Measurements from ENCODE around the gene ALKBH6.
A peak's percentile ranks its signal among the peaks of the same experiment; 100 is the strongest.

Gene ALKBH6

DNA sequence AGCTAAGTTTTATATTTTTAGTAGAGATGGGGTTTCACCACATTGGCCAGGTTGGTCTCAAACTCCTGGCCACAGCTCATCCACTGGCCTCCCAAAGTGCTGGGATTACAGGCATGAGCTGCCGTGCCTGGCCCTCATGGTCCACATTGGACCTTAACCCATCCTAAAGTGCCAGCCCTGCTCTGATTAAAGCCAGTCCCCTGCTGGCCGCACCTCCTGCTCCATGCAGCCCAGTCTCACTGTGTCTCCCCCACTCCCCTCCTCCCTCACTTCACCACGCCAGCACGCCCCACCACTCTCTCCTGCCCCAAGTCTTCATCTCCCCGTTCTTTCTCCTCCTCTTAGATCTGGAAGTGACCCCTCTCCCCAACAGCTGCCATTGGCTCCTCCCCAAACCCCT lies 35.7 kb downstream of the ALKBH6 start:
- no peak overlapping the region for H3K27ac ChIP-seq
- ChIA-PET POLR2A (ENCODE audit: low non-redundant PET) (no interaction called here), CTCF (no interaction called here)
- TF ChIP-seq CTCF (conservative IDR thresholded peaks at IDR 0.05; ENCODE audit: low read depth) = no peak
- DNase-seq (ENCODE audit: low spot score) = no peak

DNA sequence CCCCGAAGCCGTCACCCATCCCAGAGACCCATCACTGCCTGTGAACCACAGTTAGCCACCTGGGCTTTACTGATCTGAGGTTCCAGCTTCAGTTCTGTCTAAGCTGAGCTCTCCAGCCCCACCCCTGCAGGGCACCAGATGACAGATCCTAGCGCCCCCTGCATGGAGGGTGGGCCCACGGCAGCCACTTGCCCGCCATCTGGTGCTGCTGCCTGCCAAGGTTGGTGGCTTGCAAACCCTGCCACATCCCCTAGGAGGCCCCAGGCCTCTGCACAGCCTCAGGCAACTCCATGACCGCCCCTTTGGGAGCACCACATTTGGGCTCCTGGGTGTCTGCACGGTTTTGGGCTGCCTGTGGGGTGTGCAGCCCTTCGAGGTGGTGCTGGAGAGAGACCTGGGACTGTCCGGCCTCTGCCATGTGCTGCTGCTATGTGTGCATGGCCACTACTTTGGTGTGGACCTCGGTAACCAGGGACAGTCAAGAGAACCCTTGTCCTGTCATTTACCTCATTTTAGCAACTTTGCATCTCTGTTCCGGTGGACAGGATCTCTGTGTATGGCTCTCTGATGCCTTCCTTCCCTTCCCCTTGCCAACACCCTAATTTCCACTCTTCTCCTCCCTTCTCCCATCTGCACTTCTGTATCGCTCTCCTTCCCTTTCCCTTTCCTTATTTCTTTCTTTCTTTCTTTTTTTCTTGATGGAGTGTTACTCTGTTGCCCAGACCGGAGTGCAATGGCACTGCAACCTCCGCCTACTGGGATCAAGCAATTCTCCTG lies 36.4 kb downstream of the ALKBH6 start:
- CTCF ChIA-PET = no interaction called here
- no peak for DNase-seq (ENCODE audit: low spot score)
- POLR2A ChIA-PET (ENCODE audit: low non-redundant PET) = no interaction called here
- no peak for TF ChIP-seq CTCF (conservative IDR thresholded peaks at IDR 0.05; ENCODE audit: low read depth)
- H3K27ac ChIP-seq = no peak overlapping the region

DNA sequence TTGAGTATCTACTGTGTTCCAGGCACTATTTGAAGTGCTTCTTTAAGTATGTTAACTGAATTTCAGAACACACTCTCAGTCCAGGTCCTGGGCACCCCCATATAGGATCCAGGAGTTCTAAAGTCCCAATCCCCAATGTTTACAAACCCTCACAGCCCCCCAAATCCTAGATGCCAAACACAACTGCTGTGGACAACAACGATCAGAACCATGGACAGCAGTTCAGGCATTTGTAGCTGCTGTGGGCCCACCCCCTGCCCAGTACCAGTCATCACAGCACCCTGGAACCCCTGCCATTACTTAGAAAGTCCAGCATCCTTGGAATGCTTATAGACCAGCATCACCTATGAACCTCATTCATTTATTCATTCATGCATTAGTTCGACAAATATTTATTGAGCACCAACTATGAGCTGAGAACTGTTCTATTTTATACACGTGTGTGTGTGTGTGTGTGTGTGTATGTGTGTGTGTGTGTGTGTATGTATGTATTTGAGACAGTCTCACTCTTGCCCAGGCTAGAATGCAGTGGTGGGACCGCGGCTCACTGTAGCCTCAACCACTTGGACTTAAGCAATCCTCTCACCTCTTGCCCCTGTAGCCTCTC lies 38.3 kb downstream of the ALKBH6 start:
- POLR2A ChIA-PET (ENCODE audit: low non-redundant PET) = no interaction called here
- CTCF ChIA-PET = no interaction called here
- DNase-seq (ENCODE audit: low spot score) = peak; percentile 42
- H3K27ac ChIP-seq = no peak overlapping the region
- TF ChIP-seq CTCF (conservative IDR thresholded peaks at IDR 0.05; ENCODE audit: low read depth) = no peak

GRCh38 chr19:35973487-35973886 lies 40.5 kb downstream of the ALKBH6 start:
- DNase-seq (ENCODE audit: low spot score) = no peak
- H3K27ac ChIP-seq = no peak overlapping the region
- CTCF ChIA-PET = no interaction called here
- POLR2A ChIA-PET (ENCODE audit: low non-redundant PET) = no interaction called here
- TF ChIP-seq CTCF (conservative IDR thresholded peaks at IDR 0.05; ENCODE audit: low read depth) = no peak

DNA sequence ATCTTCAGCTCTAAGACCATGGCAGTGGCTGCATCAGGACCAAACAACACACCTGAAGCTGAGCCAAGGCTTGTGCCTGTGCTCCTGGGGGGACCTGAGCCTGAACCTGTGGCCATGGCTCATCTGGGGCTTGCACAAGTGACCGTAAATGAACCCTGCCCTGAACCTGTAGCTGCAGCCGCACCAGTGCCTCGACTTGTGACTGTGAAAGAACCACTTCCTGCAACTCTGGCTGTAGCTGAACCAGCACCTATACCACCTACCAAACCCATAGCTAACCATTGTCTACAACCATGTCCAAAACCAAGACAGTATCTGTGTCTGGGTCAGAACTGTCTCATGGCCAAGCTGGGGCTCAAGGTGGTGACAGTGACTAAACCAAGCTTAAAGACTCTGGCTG lies 47.2 kb downstream of the ALKBH6 start:
- TF ChIP-seq CTCF (conservative IDR thresholded peaks at IDR 0.05; ENCODE audit: low read depth) = no peak
- CTCF ChIA-PET = no interaction called here
- no peak for DNase-seq (ENCODE audit: low spot score)
- no peak overlapping the region for H3K27ac ChIP-seq
- POLR2A ChIA-PET (ENCODE audit: low non-redundant PET) = no interaction called here

GRCh38 chr19:35963514-35963913 lies 50.5 kb downstream of the ALKBH6 start:
- TF ChIP-seq CTCF (conservative IDR thresholded peaks at IDR 0.05; ENCODE audit: low read depth) = no peak
- POLR2A ChIA-PET (ENCODE audit: low non-redundant PET) = no interaction called here
- DNase-seq (ENCODE audit: low spot score) = peak; percentile 26
- CTCF ChIA-PET = no interaction called here
- H3K27ac ChIP-seq = no peak overlapping the region

Measured in RWPE1 (cell line).